Body of pancreas (tissue), 4 donors: ENCODE measurements around the gene RECQL5.

Experiments
- CTCF ChIP-seq, 7 experiments: fragments of 450-650 bp in 4 of 7; fragments of 200-600 bp in 3 of 7; sonication (generic) in 3 of 7; IDR thresholded peaks; one replicate each; pipeline ENCODE4 v1.5.1; 2016 to 2019; ENCODE audit warnings: antibody characterized with exemption in 7 of 7
- POLR2A ChIP-seq, 3 donors: fragments of 450-650 bp; IDR thresholded peaks; one replicate each; pipeline ENCODE4 v1.6.1; 2016; ENCODE audit warnings: antibody characterized with exemption in 3 of 3, mild to moderate bottlenecking in 2 of 3

GRCh38 chr17:75610103-75610984, 56.6 kb downstream of the RECQL5 start:
- TF ChIP-seq POLR2A (IDR thresholded peaks at IDR 0.05) (no peak), CTCF (IDR thresholded peaks at IDR 0.05) (no peak)
